Keratinocyte (primary cell): Measurements from ENCODE around the gene TAF4.

Source experiments
- EZH2 ChIP-seq: IDR thresholded peaks from one replicate; pipeline ENCODE4 v1.6.1; 2012; ENCODE audit warnings: inconsistent platforms, mild to moderate bottlenecking, low read length, moderate library complexity
- TF ChIP-seq, protein P1 (sequence below), 3 experiments: IDR thresholded peaks in 1 of 3; conservative IDR thresholded peaks in 1 of 3; optimal IDR thresholded peaks in 1 of 3; 2 replicates in 2 of 3; 3 replicates in 1 of 3; pipeline versions ENCODE3 to v1.5.1; 2011; ENCODE audit warnings: low read length in 3 of 3, mild to moderate bottlenecking in 3 of 3, moderate library complexity in 2 of 3, control low read depth in 1 of 3, inconsistent platforms in 1 of 3; ENCODE audit not compliant: insufficient read depth in 2 of 3; ENCODE audit errors: extremely low read depth in 1 of 3

DNA sequence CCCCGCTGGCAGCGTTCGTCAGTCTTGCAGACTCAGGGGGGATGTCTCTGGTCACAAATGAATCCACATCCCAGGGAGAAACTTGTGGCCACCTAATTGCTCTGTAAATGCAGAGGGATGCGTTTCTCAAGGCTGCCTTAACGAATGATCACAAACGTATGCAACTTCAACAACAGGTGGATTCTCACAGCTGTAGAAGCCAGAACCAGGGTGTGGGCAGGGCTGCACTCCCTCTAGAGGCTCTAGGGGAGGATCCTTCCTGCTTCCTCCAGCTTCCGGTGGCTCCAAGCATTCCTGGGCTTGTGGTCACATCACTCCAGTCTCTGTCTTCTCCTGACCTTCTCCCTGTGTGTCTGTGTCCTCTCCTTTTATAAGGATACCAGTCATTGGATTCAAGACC, 3.3 kb upstream of the TAF4 start:
- TF ChIP-seq, protein P1, sequence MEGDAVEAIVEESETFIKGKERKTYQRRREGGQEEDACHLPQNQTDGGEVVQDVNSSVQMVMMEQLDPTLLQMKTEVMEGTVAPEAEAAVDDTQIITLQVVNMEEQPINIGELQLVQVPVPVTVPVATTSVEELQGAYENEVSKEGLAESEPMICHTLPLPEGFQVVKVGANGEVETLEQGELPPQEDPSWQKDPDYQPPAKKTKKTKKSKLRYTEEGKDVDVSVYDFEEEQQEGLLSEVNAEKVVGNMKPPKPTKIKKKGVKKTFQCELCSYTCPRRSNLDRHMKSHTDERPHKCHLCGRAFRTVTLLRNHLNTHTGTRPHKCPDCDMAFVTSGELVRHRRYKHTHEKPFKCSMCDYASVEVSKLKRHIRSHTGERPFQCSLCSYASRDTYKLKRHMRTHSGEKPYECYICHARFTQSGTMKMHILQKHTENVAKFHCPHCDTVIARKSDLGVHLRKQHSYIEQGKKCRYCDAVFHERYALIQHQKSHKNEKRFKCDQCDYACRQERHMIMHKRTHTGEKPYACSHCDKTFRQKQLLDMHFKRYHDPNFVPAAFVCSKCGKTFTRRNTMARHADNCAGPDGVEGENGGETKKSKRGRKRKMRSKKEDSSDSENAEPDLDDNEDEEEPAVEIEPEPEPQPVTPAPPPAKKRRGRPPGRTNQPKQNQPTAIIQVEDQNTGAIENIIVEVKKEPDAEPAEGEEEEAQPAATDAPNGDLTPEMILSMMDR (optimal IDR thresholded peaks at IDR 0.05 in 1 of 3, IDR thresholded peaks at IDR 0.05 in 1 of 3, conservative IDR thresholded peaks at IDR 0.05 in 1 of 3; ENCODE audit: extremely low read depth in 1 of 3, insufficient read depth in 2 of 3, low read length in 3 of 3), result no peak
- TF ChIP-seq EZH2, result no peak
